ENCODE measurements around the gene APLP1. TPM values are rescaled to one million over a fixed set of nuclear protein-coding genes. Genes with fewer than 3 reads are reported as not detected.

APLP1 gene
- polyA plus RNA-seq, 1 experiment: 11.4 TPM

GRCh38 chr19:35853038-35853756 lies 15.2 kb upstream of the APLP1 start:
- Histone ChIP-seq H3K27me3 (ENCODE audit: control insufficient read depth, insufficient read depth, low read length) (peaks cover 27% of the 10 kb centered on the region), H3K4me3 (ENCODE audit: low read depth, low read length) (no peak overlapping the region), H3K36me3 (ENCODE audit: control insufficient read depth, insufficient read depth, low read length) (no peaks in the 10 kb centered on the region)
- ChIA-PET CTCF (interaction anchor here (0.7 kb wide), 1 partner anchor 78 kb away, joined by 4 read pairs; no protein-coding TSS in a partner anchor), POLR2A (interaction anchor here (0.7 kb wide), 1 partner anchor 150 kb away, joined by 14 read pairs; no protein-coding TSS in a partner anchor)
- no peak for DNase-seq (ENCODE audit: low read depth)
- TF ChIP-seq CTCF (IDR thresholded peaks at IDR 0.05; ENCODE audit: insufficient read depth, low read depth, low read length): no peak

GRCh38 chr19:35856546-35857149 lies 11.7 kb upstream of the APLP1 start, which contains the start of gene KIRREL2:
TSS of gene KIRREL2 (plus strand) at chr19:35856911. CDS start at chr19:35857120, 209 bp downstream.
- Histone ChIP-seq H3K36me3 (ENCODE audit: control insufficient read depth, insufficient read depth, low read length) (no peaks in the 10 kb centered on the region), H3K4me3 (ENCODE audit: low read depth, low read length) (peak within 1 kb of the TSS; percentile 31), H3K27me3 (ENCODE audit: control insufficient read depth, insufficient read depth, low read length) (peaks cover 47% of the 10 kb centered on the region)
- TF ChIP-seq CTCF (IDR thresholded peaks at IDR 0.05; ENCODE audit: insufficient read depth, low read depth, low read length): no peak
- ChIA-PET CTCF (interaction anchor here (0.8 kb wide), 1 partner anchor 9 kb away, joined by 3 read pairs; no protein-coding TSS in a partner anchor), POLR2A (no interaction called here)
- DNase-seq (ENCODE audit: low read depth): no peak

- ChIA-PET POLR2A (no interaction called here), CTCF (no interaction called here)
- Histone ChIP-seq H3K4me3 (ENCODE audit: low read depth, low read length) (no peak overlapping the region), H3K27me3 (ENCODE audit: control insufficient read depth, insufficient read depth, low read length) (peaks cover 45% of the 10 kb centered on the region), H3K36me3 (ENCODE audit: control insufficient read depth, insufficient read depth, low read length) (no peaks in the 10 kb centered on the region)
- DNase-seq (ENCODE audit: low read depth): no peak
- TF ChIP-seq CTCF (IDR thresholded peaks at IDR 0.05; ENCODE audit: insufficient read depth, low read depth, low read length): no peak
Measured at GRCh38 chr19:35858311-35858710, 10.1 kb upstream of the APLP1 start.

GRCh38 chr19:35859414-35859813 lies 9.0 kb upstream of the APLP1 start:
- CTCF ChIA-PET: interaction anchor here (1.0 kb wide), 1 partner anchor 72 kb away, joined by 3 read pairs; no protein-coding TSS in a partner anchor
- Histone ChIP-seq H3K27me3 (ENCODE audit: control insufficient read depth, insufficient read depth, low read length) (peaks cover 45% of the 10 kb centered on the region), H3K4me3 (ENCODE audit: low read depth, low read length) (no peak overlapping the region), H3K36me3 (ENCODE audit: control insufficient read depth, insufficient read depth, low read length) (no peaks in the 10 kb centered on the region)
- TF ChIP-seq CTCF (IDR thresholded peaks at IDR 0.05; ENCODE audit: insufficient read depth, low read depth, low read length): no peak
- POLR2A ChIA-PET: no interaction called here
- no peak for DNase-seq (ENCODE audit: low read depth)

- DNase-seq (ENCODE audit: low read depth): no peak
- ChIA-PET CTCF (interaction anchor here (0.8 to 1.0 kb wide), 3 partner anchors 9 to 71 kb away, joined by 3 read pairs; no protein-coding TSS in a partner anchor), POLR2A (no interaction called here)
- Histone ChIP-seq H3K27me3 (ENCODE audit: control insufficient read depth, insufficient read depth, low read length) (peaks cover 40% of the 10 kb centered on the region), H3K36me3 (ENCODE audit: control insufficient read depth, insufficient read depth, low read length) (no peaks in the 10 kb centered on the region), H3K4me3 (ENCODE audit: low read depth, low read length) (no peak overlapping the region)
- TF ChIP-seq CTCF (IDR thresholded peaks at IDR 0.05; ENCODE audit: insufficient read depth, low read depth, low read length): no peak
Measured at GRCh38 chr19:35860436-35860817, 7.9 kb upstream of the APLP1 start.

Measured in BJ (cell line).